Measurements from ENCODE around the gene IL22RA2. TPM values are rescaled to one million over a fixed set of nuclear protein-coding genes. Genes with fewer than 3 reads are reported as not detected.

Gene IL22RA2
- total RNA-seq, 4 donors from 2014 or later = 0.08 to 0.30 (median 0.22) TPM; not detected in 1

- H3K4me3 ChIP-seq (ENCODE audit: low read depth, poor library complexity, severe bottlenecking) = no peak overlapping the region
- WGBS, 2 donors = 37 to 39% methylated on average over 5 of the region's 5 CpGs
- no peak for DNase-seq (ENCODE audit: low spot score in 2 of 2)
- intact Hi-C loops (cut with DNase I; ENCODE audit: low total_unique reads) = loop anchor here (10.0 kb wide), 1 partner anchor 67 kb away; no protein-coding TSS in a partner anchor
- TF ChIP-seq POLR2A (IDR thresholded peaks at IDR 0.05) (no peak), CTCF (IDR thresholded peaks at IDR 0.05) (no peak)
Observed at GRCh38 chr6:137161949-137162348, 11.5 kb downstream of the IL22RA2 start.

GRCh38 chr6:137160763-137161162 is 12.7 kb downstream of the IL22RA2 start:
- 37 to 51% methylated on average over 3 of the region's 3 CpGs for WGBS, 2 donors

GRCh38 chr6:137159912-137160311 is 13.5 kb downstream of the IL22RA2 start:
- H3K4me3 ChIP-seq (ENCODE audit: low read depth, poor library complexity, severe bottlenecking) = no peak overlapping the region
- no peak for DNase-seq (ENCODE audit: low spot score in 2 of 2)
- TF ChIP-seq POLR2A (IDR thresholded peaks at IDR 0.05) (no peak), CTCF (IDR thresholded peaks at IDR 0.05) (no peak)
- intact Hi-C loops (cut with DNase I; ENCODE audit: low total_unique reads) = loop anchor here (10.0 kb wide), 1 partner anchor 65 kb away; no protein-coding TSS in a partner anchor

More at GRCh38 chr6:137160763-137161162, 12.7 kb downstream of the IL22RA2 start:
- no peak for TF ChIP-seq CTCF (IDR thresholded peaks at IDR 0.05)
- TF ChIP-seq POLR2A (IDR thresholded peaks at IDR 0.05) = no peak
- H3K4me3 ChIP-seq (ENCODE audit: low read depth, poor library complexity, severe bottlenecking) = no peak overlapping the region
- intact Hi-C loops (cut with DNase I; ENCODE audit: low total_unique reads) = loop anchor here (10.0 kb wide), 1 partner anchor 66 kb away; no protein-coding TSS in a partner anchor
- DNase-seq (ENCODE audit: low spot score in 2 of 2) = no peak

- DNase-seq (ENCODE audit: low spot score in 2 of 2) = peak in 1 of 2 donors; percentile 52
- WGBS, 2 donors = 20% methylated on average over 4 of the region's 4 CpGs
- intact Hi-C loops (cut with DNase I; ENCODE audit: low total_unique reads) = no loop called here
- TF ChIP-seq CTCF (IDR thresholded peaks at IDR 0.05) (no peak), POLR2A (IDR thresholded peaks at IDR 0.05) (no peak)
- no peak overlapping the region for H3K4me3 ChIP-seq (ENCODE audit: low read depth, poor library complexity, severe bottlenecking)
Observed at GRCh38 chr6:137157601-137158000, 15.8 kb downstream of the IL22RA2 start.

GRCh38 chr6:137156650-137157049 is 16.8 kb downstream of the IL22RA2 start:
- DNase-seq (ENCODE audit: low spot score in 2 of 2) = no peak
- 38 to 48% methylated on average over 1 of the region's 1 CpG for WGBS, 2 donors
- intact Hi-C loops (cut with DNase I; ENCODE audit: low total_unique reads) = no loop called here
- TF ChIP-seq POLR2A (IDR thresholded peaks at IDR 0.05) (no peak), CTCF (IDR thresholded peaks at IDR 0.05) (no peak)
- no peak overlapping the region for H3K4me3 ChIP-seq (ENCODE audit: low read depth, poor library complexity, severe bottlenecking)

GRCh38 chr6:137155830-137156229 is 17.6 kb downstream of the IL22RA2 start:
- H3K4me3 ChIP-seq (ENCODE audit: low read depth, poor library complexity, severe bottlenecking) = no peak overlapping the region
- intact Hi-C loops (cut with DNase I; ENCODE audit: low total_unique reads) = no loop called here
- WGBS, 2 donors = 50 to 63% methylated on average over 2 of the region's 2 CpGs
- no peak for TF ChIP-seq CTCF (IDR thresholded peaks at IDR 0.05)
- no peak for TF ChIP-seq POLR2A (IDR thresholded peaks at IDR 0.05)
- DNase-seq (ENCODE audit: low spot score in 2 of 2) = no peak
